ENCODE data around the gene TIMM8A.
A peak's percentile ranks its signal among the peaks of the same experiment; 100 is the strongest.
"Not testable (repeated sequence)": the region's sequence is repeated elsewhere in the genome, so short reads cannot be mapped to it uniquely, and the experiment has no call there.

The TIMM8A gene

DNA sequence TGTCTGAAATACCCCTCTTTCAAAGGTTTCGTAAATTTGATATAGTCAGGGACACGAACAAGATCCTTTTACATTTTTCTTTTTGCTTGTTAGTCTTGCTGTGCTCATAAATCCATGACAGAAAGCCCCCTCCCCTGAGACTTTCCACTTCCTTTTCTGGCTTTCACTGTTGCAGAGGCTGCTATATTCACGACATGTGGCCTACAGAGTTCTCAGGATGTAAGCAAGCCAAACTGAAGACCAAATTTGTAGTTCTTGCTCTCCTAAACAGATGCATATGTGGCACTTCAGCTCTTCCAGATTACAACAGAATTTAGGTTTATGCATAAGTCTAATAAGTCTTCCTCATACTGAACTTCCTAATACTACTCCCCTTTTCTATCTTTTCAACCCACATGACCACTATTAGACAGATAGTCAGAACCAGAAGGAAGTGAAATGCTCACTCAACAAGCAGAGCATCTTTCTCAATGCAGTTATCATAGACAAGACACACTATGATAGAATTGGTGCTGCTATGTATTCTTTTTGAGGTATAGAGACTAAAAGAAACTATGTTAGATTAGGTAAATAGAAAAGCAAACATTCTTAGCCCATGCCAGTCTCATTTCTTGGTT, 22.5 kb upstream of the TIMM8A start:
- H3K36me3 Mint-ChIP-seq, result no peaks in the 10 kb centered on the region
- no peaks in the 10 kb centered on the region for H3K4me1 Mint-ChIP-seq (ENCODE audit: low read depth)
- H3K27me3 Mint-ChIP-seq, result no peaks in the 10 kb centered on the region
- H3K27ac Mint-ChIP-seq, result no peak overlapping the region
- H3K4me3 Mint-ChIP-seq, result no peak overlapping the region
- no peaks in the 10 kb centered on the region for H3K9me3 Mint-ChIP-seq (ENCODE audit: low read depth)

DNA sequence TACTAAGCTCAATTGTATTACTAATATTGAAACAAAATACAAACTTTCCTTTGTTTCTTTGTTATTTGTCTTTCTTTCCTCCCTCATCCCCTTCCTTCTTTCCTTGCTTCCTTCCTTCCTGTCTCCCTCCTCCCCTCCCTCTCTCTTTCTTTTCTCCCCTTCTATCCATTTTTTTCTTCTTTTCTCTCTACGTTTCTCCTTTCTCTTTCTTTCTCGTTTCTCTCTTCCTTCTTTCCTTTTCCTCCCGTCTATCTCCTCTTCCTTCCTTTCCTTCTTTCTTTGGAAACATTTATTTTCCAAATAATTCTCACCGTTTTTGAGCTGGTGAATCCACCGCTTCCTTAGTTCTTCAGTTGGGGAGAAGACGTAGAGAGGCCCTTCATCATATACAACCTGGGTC, 21.1 kb upstream of the TIMM8A start:
- Mint-ChIP-seq H3K36me3 (no peaks in the 10 kb centered on the region), H3K4me1 (ENCODE audit: low read depth) (no peaks in the 10 kb centered on the region), H3K9me3 (ENCODE audit: low read depth) (no peaks in the 10 kb centered on the region), H3K4me3 (no peak overlapping the region), H3K27me3 (no peaks in the 10 kb centered on the region), H3K27ac (no peak overlapping the region)

DNA sequence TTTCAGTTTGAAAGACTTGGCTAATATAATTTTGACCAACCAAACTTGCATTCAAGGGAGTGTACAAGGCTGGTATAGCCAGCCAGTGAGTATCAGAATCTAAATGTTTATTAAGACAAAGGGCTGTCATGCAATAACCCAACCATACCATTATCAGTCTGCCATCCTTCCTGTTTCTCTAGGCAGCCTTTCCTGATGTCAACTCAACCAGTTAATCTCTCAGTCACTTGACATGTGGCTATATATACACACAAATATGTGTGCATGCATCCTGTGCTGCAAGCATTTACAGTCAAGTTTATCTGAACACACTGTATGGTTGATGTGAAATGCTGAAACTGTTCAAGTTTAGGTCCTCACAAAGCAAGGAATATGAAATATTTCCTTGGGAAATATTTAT, 20.3 kb upstream of the TIMM8A start:
- H3K9me3 Mint-ChIP-seq (ENCODE audit: low read depth), result no peaks in the 10 kb centered on the region
- no peaks in the 10 kb centered on the region for H3K36me3 Mint-ChIP-seq
- no peak overlapping the region for H3K27ac Mint-ChIP-seq
- H3K4me1 Mint-ChIP-seq (ENCODE audit: low read depth), result no peaks in the 10 kb centered on the region
- no peaks in the 10 kb centered on the region for H3K27me3 Mint-ChIP-seq
- H3K4me3 Mint-ChIP-seq, result no peak overlapping the region

DNA sequence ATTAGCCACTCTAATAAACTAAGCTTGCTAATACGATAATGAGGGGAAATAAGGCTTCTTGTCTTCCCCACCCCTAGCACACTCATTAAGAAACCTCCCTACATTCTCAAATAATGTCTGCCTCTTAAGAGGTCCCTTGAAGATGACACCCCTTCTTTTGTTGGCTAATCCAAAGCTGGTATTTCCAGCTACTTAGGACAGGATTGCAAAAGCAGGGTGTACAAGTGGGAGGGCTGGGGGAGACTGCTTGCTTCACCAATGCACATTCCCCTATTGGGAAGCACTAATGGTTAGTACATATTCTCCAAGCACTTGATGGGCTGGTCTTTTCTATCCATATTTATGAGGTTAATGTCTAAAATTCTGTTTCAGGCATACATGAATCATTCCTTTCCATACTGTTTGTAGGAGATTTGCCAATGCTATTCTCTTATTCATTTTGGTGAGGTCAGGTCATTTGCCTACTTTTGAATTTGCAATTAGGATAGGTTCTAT, 16.8 kb upstream of the TIMM8A start:
- H3K36me3 Mint-ChIP-seq, result no peaks in the 10 kb centered on the region
- H3K4me1 Mint-ChIP-seq (ENCODE audit: low read depth), result no peaks in the 10 kb centered on the region
- peaks cover 2% of the 10 kb centered on the region for H3K27me3 Mint-ChIP-seq
- H3K27ac Mint-ChIP-seq, result no peak overlapping the region
- no peak overlapping the region for H3K4me3 Mint-ChIP-seq
- H3K9me3 Mint-ChIP-seq (ENCODE audit: low read depth), result no peaks in the 10 kb centered on the region

DNA sequence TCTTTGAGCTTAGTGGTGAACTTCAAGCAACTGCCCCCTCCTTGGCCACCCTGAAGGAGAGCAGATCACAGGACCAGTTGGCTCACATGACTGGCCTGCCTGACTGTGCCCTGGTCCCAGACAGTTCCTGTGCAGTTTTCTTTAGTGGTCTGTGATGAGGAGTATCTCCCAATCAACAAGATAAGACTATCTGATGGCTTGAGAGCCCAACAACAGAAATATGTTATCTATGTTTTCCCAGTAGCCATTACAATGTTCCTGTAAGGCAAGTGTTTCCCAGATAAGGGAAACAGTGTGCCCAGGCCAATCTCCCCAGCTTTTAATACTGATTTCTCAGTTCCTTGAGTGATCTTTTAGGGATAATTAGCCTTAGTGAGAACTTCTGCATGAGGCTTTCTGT, 14.2 kb upstream of the TIMM8A start:
- no peaks in the 10 kb centered on the region for H3K36me3 Mint-ChIP-seq
- peaks cover 2% of the 10 kb centered on the region for H3K27me3 Mint-ChIP-seq
- H3K4me1 Mint-ChIP-seq (ENCODE audit: low read depth), result peaks cover 3% of the 10 kb centered on the region
- no peak overlapping the region for H3K4me3 Mint-ChIP-seq
- no peaks in the 10 kb centered on the region for H3K9me3 Mint-ChIP-seq (ENCODE audit: low read depth)
- no peak overlapping the region for H3K27ac Mint-ChIP-seq

DNA sequence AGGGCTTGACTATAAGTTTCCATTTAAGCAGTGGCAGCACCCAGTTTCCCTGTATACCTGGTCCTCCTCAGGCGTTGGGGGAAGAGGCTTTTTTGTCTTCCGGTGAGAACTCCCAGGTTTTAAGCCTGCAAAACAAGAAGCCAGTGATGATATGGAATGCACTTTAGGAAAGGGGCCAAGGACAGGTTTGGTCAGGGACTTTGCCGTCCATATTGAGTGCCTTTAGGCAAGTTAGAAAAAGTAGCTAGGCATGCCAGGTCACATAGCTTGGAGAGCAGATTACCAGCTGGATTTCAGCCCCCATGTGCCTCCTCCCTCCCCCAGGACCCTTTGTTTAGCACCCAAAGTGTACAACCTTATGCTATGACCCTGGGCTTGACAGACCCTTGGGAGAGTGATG, 13.6 kb upstream of the TIMM8A start:
- Mint-ChIP-seq H3K9me3 (ENCODE audit: low read depth) (no peaks in the 10 kb centered on the region), H3K4me1 (ENCODE audit: low read depth) (peaks cover 3% of the 10 kb centered on the region), H3K36me3 (no peaks in the 10 kb centered on the region), H3K27me3 (peaks cover 2% of the 10 kb centered on the region), H3K4me3 (no peak overlapping the region), H3K27ac (no peak overlapping the region)

DNA sequence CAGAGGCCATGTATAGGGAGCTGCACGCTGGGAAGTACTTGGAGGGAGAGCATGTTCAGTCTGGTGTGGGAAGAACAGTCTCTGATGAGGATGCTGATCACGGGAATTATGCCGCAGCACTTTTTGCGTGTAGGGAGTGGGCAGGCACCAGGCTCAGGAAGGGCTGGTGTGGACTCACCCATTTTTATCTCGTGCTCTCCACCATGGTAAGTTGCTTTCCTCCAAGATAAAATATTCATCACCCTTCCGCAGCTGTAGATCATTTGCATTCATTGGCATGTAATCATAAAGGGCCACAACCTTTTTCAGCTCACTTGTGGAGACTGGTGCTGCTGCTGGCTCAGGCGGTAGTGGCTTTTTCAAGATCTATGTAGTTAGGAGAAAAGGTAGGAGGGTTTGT, 11.8 kb upstream of the TIMM8A start:
- no peak overlapping the region for H3K27ac Mint-ChIP-seq
- no peaks in the 10 kb centered on the region for H3K9me3 Mint-ChIP-seq (ENCODE audit: low read depth)
- no peak overlapping the region for H3K4me3 Mint-ChIP-seq
- peaks cover 3% of the 10 kb centered on the region for H3K4me1 Mint-ChIP-seq (ENCODE audit: low read depth)
- H3K36me3 Mint-ChIP-seq, result no peaks in the 10 kb centered on the region
- peaks cover 2% of the 10 kb centered on the region for H3K27me3 Mint-ChIP-seq

DNA sequence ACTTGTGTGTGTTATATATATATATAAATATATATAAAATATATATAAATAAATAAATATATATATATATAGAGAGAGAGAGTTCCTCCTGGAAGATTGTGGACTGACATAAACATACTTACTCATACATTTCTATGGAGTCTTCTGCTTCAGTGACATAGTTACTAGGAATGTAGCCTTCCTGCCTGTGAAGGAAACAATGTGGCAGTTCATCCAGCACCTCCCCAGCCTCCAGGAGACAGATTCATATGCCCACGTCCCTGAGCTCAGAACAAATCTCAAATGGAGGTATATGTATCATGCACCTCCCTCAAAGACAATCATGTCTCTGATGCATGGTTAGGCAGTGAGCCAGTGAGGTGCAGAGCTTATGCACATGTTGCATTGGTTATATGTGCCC, 11.4 kb upstream of the TIMM8A start:
- H3K27ac Mint-ChIP-seq, result no peak overlapping the region
- H3K9me3 Mint-ChIP-seq (ENCODE audit: low read depth), result no peaks in the 10 kb centered on the region
- no peak overlapping the region for H3K4me3 Mint-ChIP-seq
- H3K4me1 Mint-ChIP-seq (ENCODE audit: low read depth), result peaks cover 3% of the 10 kb centered on the region
- H3K27me3 Mint-ChIP-seq, result peaks cover 2% of the 10 kb centered on the region
- no peaks in the 10 kb centered on the region for H3K36me3 Mint-ChIP-seq

DNA sequence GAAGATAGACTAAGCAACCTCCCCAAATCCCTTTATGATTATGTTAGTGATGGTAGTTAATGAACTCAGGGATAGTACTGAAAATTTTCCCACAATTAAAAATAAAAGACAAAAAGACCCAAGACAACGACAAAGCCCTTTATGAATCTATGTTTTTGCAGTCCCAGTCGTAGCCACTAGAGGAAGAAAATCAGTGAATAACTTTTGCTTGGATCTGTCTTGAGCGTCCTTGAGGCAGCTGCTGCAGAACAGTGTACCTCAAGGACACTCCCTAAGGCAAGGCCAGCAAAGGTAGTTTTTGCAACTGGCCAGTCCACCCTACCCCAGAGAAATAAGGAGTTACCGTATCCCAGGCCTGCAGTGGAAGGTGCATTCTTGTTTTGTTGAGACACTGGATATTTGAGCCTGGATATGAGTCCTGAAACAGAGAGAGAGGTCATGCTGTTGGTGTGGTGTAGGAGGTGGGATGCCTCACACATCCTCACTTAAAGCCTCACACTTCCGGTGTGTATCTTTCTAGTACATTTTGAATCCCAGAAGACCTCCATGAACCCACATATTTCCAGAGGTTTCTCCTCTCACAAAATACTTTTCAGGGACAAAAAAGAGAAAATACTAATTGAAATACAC, 8.7 kb upstream of the TIMM8A start:
- Mint-ChIP-seq H3K27me3 (no peaks in the 10 kb centered on the region), H3K4me1 (ENCODE audit: low read depth) (peaks cover 3% of the 10 kb centered on the region), H3K36me3 (no peaks in the 10 kb centered on the region), H3K4me3 (no peak overlapping the region), H3K27ac (no peak overlapping the region), H3K9me3 (ENCODE audit: low read depth) (no peaks in the 10 kb centered on the region)

DNA sequence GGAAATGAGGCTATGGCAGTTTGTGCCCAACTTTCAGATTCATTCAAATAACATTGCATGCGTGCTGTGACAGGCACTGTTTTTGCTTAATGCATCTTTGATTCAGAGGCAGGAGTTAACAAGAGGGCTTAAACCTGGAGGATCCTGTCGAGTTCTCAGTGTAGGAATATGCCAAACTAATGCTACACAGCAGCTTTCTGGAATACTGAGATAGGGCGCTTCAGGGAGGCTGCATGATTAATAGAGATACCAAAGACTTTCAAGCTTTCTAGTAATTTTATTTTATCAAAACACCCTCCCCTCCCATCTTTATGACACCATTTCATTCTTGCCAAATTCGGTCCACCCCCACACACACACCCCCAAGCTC, 636 bp upstream of the TIMM8A start:
- peaks cover 16% of the 10 kb centered on the region for H3K4me1 Mint-ChIP-seq (ENCODE audit: low read depth)
- no peaks in the 10 kb centered on the region for H3K27me3 Mint-ChIP-seq
- no peaks in the 10 kb centered on the region for H3K9me3 Mint-ChIP-seq (ENCODE audit: low read depth)
- peaks cover 3% of the 10 kb centered on the region for H3K36me3 Mint-ChIP-seq
- H3K27ac Mint-ChIP-seq, result peak overlapping the region; percentile 95
- peak overlapping the region; percentile 93 for H3K4me3 Mint-ChIP-seq

DNA sequence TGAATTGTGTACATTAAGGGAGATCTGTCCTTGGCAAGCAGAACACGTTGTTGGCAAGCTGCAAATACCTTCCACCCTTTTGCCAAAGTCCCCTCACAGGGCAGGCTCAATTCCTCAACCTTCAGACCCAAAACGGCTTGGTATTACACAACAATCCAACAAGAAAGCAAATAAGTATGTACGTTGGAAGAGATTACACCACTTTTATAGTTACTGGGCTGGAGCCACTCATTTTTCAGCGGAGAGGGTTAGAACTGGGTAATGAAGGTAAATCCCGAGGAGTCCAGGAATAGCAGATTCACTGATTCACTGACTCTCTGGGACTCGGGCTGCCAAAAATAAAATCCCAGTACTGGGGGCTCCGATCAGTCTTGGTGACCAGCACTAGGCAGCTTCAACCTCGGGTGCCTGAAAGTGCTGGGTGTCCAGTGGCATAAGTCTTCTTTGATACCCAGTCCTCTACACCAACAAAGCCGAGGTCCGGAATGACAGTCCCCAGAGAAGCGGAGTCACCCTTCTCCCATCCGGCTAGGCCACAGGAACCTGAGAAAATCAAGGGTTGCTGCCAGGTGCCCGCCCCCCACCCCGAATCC, 587 bp downstream of the TIMM8A start:
- H3K36me3 Mint-ChIP-seq, result peaks cover 3% of the 10 kb centered on the region
- no peaks in the 10 kb centered on the region for H3K27me3 Mint-ChIP-seq
- H3K9me3 Mint-ChIP-seq (ENCODE audit: low read depth), result no peaks in the 10 kb centered on the region
- H3K4me1 Mint-ChIP-seq (ENCODE audit: low read depth), result peaks cover 16% of the 10 kb centered on the region
- peak overlapping the region; percentile 95 for H3K27ac Mint-ChIP-seq
- peak overlapping the region; percentile 93 for H3K4me3 Mint-ChIP-seq

DNA sequence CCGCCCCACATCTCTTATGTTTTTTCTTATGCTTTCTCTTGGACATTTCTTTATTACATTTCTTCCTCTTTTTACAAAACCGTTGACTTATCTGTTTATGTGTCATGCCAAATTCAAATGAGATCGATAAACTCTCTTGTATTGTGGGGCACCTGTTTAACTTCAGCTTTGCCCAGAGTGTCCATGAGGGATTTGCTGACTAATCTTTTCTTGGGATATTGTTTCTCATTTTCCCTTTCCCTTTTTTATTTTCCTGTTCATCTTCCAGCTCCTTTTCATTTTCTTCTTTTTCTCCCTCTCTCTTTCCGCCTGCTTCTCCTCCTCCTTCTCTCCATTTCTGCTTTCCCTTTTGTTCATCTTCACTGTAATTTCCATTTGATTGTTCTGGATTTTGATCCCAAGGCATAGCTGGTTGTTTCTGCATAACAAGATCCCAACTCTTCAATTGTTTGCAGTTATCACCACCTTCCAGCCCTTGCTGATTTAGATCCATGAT, 10.7 kb downstream of the TIMM8A start:
- H3K36me3 Mint-ChIP-seq, result no peaks in the 10 kb centered on the region
- no peak overlapping the region for H3K27ac Mint-ChIP-seq
- H3K4me3 Mint-ChIP-seq, result no peak overlapping the region
- H3K27me3 Mint-ChIP-seq, result no peaks in the 10 kb centered on the region
- no peaks in the 10 kb centered on the region for H3K9me3 Mint-ChIP-seq (ENCODE audit: low read depth)
- H3K4me1 Mint-ChIP-seq (ENCODE audit: low read depth), result peaks cover 5% of the 10 kb centered on the region

DNA sequence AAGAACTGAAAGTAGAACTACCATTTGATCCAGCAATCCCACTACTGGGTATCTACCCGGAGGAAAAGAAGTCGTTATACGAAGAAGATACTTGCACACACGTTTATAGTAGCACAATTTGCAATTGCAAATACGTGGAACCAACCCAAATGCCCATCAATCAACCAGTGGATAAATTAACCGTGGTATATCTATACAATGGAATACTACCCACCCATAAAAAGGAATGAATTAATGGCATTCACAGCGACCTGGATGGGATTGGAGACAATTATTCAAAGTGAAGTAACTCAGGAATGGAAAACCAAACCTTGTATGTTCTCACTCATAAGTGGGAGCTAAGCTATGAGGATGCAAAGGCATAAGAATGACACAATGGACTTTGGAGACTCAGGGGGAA, 14.2 kb downstream of the TIMM8A start:
- not testable (repeated sequence) for H3K4me1 Mint-ChIP-seq (ENCODE audit: low read depth); H3K27ac Mint-ChIP-seq; H3K36me3 Mint-ChIP-seq; H3K27me3 Mint-ChIP-seq; H3K9me3 Mint-ChIP-seq (ENCODE audit: low read depth); H3K4me3 Mint-ChIP-seq

DNA sequence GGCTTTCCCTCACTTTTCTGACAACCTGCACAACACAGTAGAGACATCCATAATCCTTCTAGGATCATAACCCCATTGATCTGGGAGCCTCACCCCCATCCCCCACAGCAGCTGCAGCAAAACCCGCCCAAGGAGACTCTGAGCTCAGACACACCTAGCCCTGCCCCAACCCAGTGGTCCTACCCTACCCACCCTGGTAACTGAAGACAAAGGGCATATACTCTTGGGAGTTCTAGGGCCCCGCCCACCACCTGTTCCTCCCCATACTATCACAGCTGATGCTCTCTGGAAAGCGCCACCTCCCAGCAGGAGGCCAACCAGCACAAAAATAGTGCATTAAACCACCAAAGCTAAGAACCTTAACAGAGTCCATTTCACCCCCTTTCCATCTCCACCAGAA, 21.9 kb downstream of the TIMM8A start:
- H3K4me3 Mint-ChIP-seq; H3K4me1 Mint-ChIP-seq (ENCODE audit: low read depth); H3K36me3 Mint-ChIP-seq; H3K27ac Mint-ChIP-seq; H3K27me3 Mint-ChIP-seq; H3K9me3 Mint-ChIP-seq (ENCODE audit: low read depth): not testable (repeated sequence)

DNA sequence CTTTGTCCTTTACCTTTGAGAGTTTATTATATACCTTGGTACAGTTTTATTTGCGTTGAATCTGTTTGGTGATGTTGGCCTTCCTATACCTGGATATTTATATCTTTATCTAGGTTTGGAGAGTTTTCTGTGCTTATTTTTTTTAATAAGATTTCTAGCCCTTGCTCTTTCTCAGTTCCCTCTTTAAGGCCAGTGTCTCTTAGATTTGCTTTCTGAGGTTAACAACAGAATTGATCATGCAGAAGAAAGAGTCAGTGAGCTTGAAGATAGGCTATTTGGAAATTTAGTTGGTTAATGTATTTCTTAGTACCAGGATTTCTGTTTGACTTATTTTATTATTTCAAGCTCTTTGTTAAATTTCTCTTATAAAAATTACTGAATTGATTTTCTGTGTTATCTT, 44.8 kb downstream of the TIMM8A start:
- H3K27ac Mint-ChIP-seq, result no peak overlapping the region
- H3K9me3 Mint-ChIP-seq (ENCODE audit: low read depth), result no peaks in the 10 kb centered on the region
- no peak overlapping the region for H3K4me3 Mint-ChIP-seq
- H3K4me1 Mint-ChIP-seq (ENCODE audit: low read depth), result no peaks in the 10 kb centered on the region
- no peaks in the 10 kb centered on the region for H3K36me3 Mint-ChIP-seq
- H3K27me3 Mint-ChIP-seq, result no peaks in the 10 kb centered on the region
